ENCODE results near the gene STIMATE. TPM values are rescaled to one million over a fixed set of nuclear protein-coding genes. Genes with fewer than 3 reads are reported as not detected.
A peak's percentile ranks its signal among the peaks of the same experiment; 100 is the strongest.

The STIMATE gene
- total RNA-seq, 2 donors from 2014 or later, result 20.3 to 23.7 TPM

DNA sequence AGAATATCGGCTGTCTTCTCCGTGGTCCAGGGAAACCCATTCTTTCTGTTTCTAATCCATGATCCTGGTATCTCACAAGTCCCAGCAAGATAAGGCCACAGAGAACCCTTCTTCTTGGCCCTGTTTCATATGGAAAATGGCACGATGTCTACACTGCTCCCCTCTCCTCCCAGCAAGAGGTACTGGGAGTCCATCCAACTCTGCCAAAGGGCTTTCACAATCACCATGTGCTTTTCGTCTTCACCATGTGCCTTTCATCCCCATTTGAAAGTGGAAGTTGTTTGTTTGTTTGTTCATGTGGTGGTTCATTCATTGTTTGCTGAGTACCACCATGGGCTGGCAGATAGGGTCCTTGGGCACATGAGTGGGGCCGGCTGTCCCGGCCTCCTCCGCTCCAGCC, 97.3 kb downstream of the STIMATE start:
- Mint-ChIP-seq H3K9me3 (no peaks in the 10 kb centered on the region), H3K27me3 (ENCODE audit: insufficient read depth) (no peaks in the 10 kb centered on the region), H3K4me1 (no peaks in the 10 kb centered on the region), H3K4me3 (no peak overlapping the region), H3K27ac (no peak overlapping the region), H3K36me3 (ENCODE audit: low read depth) (no peaks in the 10 kb centered on the region)
- Histone ChIP-seq H3K27ac (ENCODE audit: low read depth, low read length) (no peak overlapping the region), H3K9ac (ENCODE audit: extremely low read depth, low read length, poor library complexity, severe bottlenecking) (no peak overlapping the region), H3K9me3 (ENCODE audit: control insufficient read depth, low read length) (no peaks in the 10 kb centered on the region), H3K27me3 (ENCODE audit: control insufficient read depth, insufficient read depth, low read length, poor library complexity, severe bottlenecking) (no peaks in the 10 kb centered on the region), H3K4me1 (ENCODE audit: control insufficient read depth, insufficient read depth, low read length) (no peaks in the 10 kb centered on the region), H3K36me3 (ENCODE audit: control insufficient read depth, insufficient read depth, low read length) (no peaks in the 10 kb centered on the region), H3K4me3 (ENCODE audit: low read length) (no peak overlapping the region)
- TF ChIP-seq, protein P1, sequence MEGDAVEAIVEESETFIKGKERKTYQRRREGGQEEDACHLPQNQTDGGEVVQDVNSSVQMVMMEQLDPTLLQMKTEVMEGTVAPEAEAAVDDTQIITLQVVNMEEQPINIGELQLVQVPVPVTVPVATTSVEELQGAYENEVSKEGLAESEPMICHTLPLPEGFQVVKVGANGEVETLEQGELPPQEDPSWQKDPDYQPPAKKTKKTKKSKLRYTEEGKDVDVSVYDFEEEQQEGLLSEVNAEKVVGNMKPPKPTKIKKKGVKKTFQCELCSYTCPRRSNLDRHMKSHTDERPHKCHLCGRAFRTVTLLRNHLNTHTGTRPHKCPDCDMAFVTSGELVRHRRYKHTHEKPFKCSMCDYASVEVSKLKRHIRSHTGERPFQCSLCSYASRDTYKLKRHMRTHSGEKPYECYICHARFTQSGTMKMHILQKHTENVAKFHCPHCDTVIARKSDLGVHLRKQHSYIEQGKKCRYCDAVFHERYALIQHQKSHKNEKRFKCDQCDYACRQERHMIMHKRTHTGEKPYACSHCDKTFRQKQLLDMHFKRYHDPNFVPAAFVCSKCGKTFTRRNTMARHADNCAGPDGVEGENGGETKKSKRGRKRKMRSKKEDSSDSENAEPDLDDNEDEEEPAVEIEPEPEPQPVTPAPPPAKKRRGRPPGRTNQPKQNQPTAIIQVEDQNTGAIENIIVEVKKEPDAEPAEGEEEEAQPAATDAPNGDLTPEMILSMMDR (conservative IDR thresholded peaks at IDR 0.05), result no peak
- no peak for DNase-seq
- 93 to 100% methylated on average over 2 to 7 of the region's 7 CpGs for WGBS, 2 experiments (ENCODE audit: insufficient coverage in 1 of 2, insufficient read length in 1 of 2)

DNA sequence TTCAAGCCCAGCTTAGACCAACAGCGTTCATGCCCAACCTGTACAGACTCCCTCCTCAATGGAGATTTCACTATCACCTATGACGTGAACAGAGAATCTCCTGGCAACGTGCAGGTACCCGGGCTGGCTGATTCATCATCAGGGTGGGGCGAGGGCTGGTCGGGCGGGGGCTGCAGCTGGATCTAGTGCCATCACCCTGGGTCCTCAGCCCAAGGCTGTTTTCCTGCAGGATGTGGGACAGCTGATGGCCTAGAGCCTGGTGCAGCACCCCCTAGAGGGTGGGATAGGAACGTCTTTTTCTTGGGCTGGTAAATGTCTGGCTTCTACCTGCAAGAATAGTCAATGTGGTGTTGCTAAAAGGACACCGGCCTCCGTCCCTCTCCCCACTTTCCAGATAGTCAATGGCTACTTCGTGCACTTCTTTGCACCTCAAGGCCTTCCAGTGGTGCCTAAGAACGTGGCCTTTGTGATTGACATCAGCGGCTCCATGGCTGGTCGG, 98.3 kb downstream of the STIMATE start:
- Histone ChIP-seq H3K9ac (ENCODE audit: extremely low read depth, low read length, poor library complexity, severe bottlenecking) (no peak overlapping the region), H3K27ac (ENCODE audit: low read depth, low read length) (no peak overlapping the region), H3K4me3 (ENCODE audit: low read length) (no peak overlapping the region), H3K36me3 (ENCODE audit: control insufficient read depth, insufficient read depth, low read length) (no peaks in the 10 kb centered on the region), H3K9me3 (ENCODE audit: control insufficient read depth, low read length) (no peaks in the 10 kb centered on the region), H3K4me1 (ENCODE audit: control insufficient read depth, insufficient read depth, low read length) (no peaks in the 10 kb centered on the region), H3K27me3 (ENCODE audit: control insufficient read depth, insufficient read depth, low read length, poor library complexity, severe bottlenecking) (no peaks in the 10 kb centered on the region)
- no peaks in the 10 kb centered on the region for H3K4me1 Mint-ChIP-seq
- H3K9me3 Mint-ChIP-seq, result no peaks in the 10 kb centered on the region
- no peak overlapping the region for H3K4me3 Mint-ChIP-seq
- WGBS, 2 experiments (ENCODE audit: insufficient coverage in 1 of 2, insufficient read length in 1 of 2), result 62 to 78% methylated on average over 9 to 14 of the region's 14 CpGs
- TF ChIP-seq, protein P1 (conservative IDR thresholded peaks at IDR 0.05), result peak; percentile 85
- DNase-seq, result peak; percentile 92
- no peak overlapping the region for H3K27ac Mint-ChIP-seq
- no peaks in the 10 kb centered on the region for H3K27me3 Mint-ChIP-seq (ENCODE audit: insufficient read depth)
- no peaks in the 10 kb centered on the region for H3K36me3 Mint-ChIP-seq (ENCODE audit: low read depth)

DNA sequence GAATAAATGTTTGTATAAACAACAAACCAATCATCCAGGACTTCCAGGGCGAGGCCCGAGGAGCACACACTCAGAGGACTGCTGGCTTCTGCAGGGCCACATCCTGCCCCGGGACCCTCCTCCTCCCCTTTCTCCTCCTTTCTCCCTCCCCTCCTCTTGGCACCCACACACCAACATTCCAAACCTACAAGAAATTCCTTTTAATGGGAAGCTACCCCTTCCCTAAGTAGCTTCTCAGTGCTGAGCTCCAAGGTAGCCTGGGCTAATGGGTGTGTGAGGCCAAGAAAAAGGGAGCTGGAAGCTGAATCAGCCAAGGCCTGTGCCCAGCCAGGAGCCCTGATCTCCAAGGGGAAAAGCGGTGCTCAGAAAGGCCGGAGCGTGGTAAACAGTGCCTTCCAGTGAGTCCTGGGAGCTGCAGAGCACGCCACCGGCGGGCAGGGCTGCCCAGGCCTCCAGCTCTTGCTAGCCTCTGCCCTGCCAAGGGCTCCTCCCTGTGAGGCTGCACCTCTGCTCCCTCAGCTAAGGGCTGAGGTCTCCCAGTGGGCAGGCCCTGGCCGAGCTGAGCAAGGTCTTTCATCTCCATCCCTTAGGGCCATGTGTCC, 98.9 kb downstream of the STIMATE start:
- Histone ChIP-seq H3K4me1 (ENCODE audit: control insufficient read depth, insufficient read depth, low read length) (no peaks in the 10 kb centered on the region), H3K9me3 (ENCODE audit: control insufficient read depth, low read length) (no peaks in the 10 kb centered on the region), H3K9ac (ENCODE audit: extremely low read depth, low read length, poor library complexity, severe bottlenecking) (no peak overlapping the region), H3K4me3 (ENCODE audit: low read length) (no peak overlapping the region), H3K27me3 (ENCODE audit: control insufficient read depth, insufficient read depth, low read length, poor library complexity, severe bottlenecking) (no peaks in the 10 kb centered on the region), H3K27ac (ENCODE audit: low read depth, low read length) (no peak overlapping the region), H3K36me3 (ENCODE audit: control insufficient read depth, insufficient read depth, low read length) (no peaks in the 10 kb centered on the region)
- Mint-ChIP-seq H3K27ac (no peak overlapping the region), H3K4me3 (no peak overlapping the region), H3K27me3 (ENCODE audit: insufficient read depth) (no peaks in the 10 kb centered on the region), H3K4me1 (no peaks in the 10 kb centered on the region), H3K9me3 (no peaks in the 10 kb centered on the region), H3K36me3 (ENCODE audit: low read depth) (no peaks in the 10 kb centered on the region)
- no peak for DNase-seq
- WGBS, 2 experiments (ENCODE audit: insufficient coverage in 1 of 2, insufficient read length in 1 of 2), result 91 to 96% methylated on average over 4 to 10 of the region's 10 CpGs
- TF ChIP-seq, protein P1 (conservative IDR thresholded peaks at IDR 0.05), result no peak
